HL-60 (cell line): ENCODE data around the gene ANK3.

Source experiments
- POLR2AphosphoS5 ChIP-seq: IDR thresholded peaks from 2 replicates; pipeline ENCODE4 v1.6.1; 2012; ENCODE audit warnings: low read depth
- TF ChIP-seq, protein P1 (sequence below): IDR thresholded peaks from one replicate; pipeline ENCODE4 v1.5.1; 2011; ENCODE audit warnings: low read length, control low read depth, inconsistent platforms; ENCODE audit not compliant: insufficient read depth
- TF ChIP-seq, protein P2 (sequence below): IDR thresholded peaks from 2 replicates; pipeline ENCODE4 v1.6.1; 2012; ENCODE audit warnings: low read depth; ENCODE audit not compliant: insufficient replicate concordance

DNA sequence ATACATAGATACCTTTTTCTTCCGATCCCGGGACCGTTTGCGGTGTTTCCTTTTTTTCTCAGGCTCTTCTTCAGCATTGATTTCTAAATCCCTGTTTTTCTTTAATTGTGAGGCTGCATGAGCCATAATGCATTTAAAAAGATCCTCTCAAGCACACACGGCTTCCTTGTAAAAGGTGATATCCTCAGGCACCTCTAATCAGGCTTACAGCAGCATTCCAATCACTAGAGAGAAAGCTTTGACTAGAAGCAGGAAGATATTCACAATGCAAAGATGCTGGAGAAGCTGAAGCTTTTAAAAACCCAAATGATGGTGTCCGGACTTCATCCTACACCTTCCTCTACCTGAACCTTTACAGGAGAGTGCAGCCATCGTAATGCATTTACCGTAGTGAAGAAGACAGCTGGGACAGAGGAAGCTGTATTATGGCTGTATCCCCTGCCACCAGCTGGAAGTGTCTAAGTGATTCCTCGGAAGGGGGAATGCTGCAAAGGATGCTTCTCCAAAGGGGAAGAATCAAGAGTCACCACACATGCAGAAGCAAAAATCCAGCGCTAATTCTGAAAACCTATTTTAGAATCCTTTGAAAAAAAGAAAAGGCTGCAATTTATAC, at the start of gene ANK3:
- TF ChIP-seq, protein P1, sequence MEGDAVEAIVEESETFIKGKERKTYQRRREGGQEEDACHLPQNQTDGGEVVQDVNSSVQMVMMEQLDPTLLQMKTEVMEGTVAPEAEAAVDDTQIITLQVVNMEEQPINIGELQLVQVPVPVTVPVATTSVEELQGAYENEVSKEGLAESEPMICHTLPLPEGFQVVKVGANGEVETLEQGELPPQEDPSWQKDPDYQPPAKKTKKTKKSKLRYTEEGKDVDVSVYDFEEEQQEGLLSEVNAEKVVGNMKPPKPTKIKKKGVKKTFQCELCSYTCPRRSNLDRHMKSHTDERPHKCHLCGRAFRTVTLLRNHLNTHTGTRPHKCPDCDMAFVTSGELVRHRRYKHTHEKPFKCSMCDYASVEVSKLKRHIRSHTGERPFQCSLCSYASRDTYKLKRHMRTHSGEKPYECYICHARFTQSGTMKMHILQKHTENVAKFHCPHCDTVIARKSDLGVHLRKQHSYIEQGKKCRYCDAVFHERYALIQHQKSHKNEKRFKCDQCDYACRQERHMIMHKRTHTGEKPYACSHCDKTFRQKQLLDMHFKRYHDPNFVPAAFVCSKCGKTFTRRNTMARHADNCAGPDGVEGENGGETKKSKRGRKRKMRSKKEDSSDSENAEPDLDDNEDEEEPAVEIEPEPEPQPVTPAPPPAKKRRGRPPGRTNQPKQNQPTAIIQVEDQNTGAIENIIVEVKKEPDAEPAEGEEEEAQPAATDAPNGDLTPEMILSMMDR = no peak
- no peak for TF ChIP-seq POLR2AphosphoS5
- TF ChIP-seq, protein P2, sequence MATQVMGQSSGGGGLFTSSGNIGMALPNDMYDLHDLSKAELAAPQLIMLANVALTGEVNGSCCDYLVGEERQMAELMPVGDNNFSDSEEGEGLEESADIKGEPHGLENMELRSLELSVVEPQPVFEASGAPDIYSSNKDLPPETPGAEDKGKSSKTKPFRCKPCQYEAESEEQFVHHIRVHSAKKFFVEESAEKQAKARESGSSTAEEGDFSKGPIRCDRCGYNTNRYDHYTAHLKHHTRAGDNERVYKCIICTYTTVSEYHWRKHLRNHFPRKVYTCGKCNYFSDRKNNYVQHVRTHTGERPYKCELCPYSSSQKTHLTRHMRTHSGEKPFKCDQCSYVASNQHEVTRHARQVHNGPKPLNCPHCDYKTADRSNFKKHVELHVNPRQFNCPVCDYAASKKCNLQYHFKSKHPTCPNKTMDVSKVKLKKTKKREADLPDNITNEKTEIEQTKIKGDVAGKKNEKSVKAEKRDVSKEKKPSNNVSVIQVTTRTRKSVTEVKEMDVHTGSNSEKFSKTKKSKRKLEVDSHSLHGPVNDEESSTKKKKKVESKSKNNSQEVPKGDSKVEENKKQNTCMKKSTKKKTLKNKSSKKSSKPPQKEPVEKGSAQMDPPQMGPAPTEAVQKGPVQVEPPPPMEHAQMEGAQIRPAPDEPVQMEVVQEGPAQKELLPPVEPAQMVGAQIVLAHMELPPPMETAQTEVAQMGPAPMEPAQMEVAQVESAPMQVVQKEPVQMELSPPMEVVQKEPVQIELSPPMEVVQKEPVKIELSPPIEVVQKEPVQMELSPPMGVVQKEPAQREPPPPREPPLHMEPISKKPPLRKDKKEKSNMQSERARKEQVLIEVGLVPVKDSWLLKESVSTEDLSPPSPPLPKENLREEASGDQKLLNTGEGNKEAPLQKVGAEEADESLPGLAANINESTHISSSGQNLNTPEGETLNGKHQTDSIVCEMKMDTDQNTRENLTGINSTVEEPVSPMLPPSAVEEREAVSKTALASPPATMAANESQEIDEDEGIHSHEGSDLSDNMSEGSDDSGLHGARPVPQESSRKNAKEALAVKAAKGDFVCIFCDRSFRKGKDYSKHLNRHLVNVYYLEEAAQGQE = no peak
